Stimulated activated CD4-positive, alpha-beta T cell treated with anti-CD3 and anti-CD28 coated beads, Interleukin-4, amount 100 ng/mL, for 48 hours (primary cell): Measurements from ENCODE around the gene RTN4.
"Not testable (repeated sequence)": the region's sequence is repeated elsewhere in the genome, so short reads cannot be mapped to it uniquely, and the experiment has no call there.

ENCODE experiments used
- DNase-seq, 2 donors: peaks; one replicate each; pipeline ENCODE4 v3.0.0-alpha.2; 2020; ENCODE audit warnings: low read depth in 2 of 2

RTN4 gene, protein sequence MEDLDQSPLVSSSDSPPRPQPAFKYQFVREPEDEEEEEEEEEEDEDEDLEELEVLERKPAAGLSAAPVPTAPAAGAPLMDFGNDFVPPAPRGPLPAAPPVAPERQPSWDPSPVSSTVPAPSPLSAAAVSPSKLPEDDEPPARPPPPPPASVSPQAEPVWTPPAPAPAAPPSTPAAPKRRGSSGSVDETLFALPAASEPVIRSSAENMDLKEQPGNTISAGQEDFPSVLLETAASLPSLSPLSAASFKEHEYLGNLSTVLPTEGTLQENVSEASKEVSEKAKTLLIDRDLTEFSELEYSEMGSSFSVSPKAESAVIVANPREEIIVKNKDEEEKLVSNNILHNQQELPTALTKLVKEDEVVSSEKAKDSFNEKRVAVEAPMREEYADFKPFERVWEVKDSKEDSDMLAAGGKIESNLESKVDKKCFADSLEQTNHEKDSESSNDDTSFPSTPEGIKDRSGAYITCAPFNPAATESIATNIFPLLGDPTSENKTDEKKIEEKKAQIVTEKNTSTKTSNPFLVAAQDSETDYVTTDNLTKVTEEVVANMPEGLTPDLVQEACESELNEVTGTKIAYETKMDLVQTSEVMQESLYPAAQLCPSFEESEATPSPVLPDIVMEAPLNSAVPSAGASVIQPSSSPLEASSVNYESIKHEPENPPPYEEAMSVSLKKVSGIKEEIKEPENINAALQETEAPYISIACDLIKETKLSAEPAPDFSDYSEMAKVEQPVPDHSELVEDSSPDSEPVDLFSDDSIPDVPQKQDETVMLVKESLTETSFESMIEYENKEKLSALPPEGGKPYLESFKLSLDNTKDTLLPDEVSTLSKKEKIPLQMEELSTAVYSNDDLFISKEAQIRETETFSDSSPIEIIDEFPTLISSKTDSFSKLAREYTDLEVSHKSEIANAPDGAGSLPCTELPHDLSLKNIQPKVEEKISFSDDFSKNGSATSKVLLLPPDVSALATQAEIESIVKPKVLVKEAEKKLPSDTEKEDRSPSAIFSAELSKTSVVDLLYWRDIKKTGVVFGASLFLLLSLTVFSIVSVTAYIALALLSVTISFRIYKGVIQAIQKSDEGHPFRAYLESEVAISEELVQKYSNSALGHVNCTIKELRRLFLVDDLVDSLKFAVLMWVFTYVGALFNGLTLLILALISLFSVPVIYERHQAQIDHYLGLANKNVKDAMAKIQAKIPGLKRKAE

DNA sequence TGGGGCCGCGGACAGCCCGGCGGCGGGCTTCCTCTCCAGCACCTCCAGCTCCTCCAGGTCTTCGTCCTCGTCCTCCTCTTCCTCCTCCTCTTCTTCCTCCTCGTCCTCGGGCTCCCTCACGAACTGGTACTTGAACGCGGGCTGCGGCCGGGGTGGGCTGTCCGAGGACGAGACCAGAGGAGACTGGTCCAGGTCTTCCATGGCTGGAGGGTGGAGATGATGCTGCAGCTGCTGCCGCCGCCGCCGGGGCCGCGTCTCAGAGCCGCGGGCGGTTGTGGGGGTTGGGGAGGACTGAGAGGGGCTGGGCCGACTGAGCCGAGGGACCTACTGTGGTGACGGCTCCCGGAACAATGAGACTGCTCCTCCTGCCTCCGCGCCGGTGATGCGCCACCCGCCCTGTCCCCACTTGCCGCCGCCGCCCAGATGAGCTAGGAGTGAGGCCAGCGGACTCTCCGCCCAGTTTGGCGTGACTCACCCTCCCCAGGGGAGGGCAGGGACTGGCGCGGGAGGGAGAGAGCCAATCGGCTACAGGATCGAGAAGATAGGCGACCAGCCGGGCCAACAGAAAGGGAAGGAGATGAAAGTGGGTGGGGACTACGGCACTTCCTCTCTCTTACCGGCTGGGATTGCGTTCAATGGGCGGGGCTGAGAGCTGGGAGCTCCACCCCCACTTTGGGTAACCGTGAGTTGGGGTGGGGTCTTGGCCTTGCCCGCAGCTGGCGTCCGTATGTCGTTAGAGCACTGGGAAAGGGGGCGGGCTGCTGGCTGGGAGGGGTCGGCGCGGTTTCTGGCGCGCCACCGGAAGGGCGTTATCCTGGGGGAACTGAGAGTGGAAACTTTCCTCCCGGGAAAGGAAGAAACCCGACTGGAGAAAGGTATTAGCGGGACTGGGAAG is at the start of gene RTN4:
Gene RTN4, minus strand, starts transcription at position 352 of the 895 bp plus-strand sequence. Its CDS starts 151 bp downstream, at position 201.
- peak; percentile 96 to 99 for DNase-seq

DNA sequence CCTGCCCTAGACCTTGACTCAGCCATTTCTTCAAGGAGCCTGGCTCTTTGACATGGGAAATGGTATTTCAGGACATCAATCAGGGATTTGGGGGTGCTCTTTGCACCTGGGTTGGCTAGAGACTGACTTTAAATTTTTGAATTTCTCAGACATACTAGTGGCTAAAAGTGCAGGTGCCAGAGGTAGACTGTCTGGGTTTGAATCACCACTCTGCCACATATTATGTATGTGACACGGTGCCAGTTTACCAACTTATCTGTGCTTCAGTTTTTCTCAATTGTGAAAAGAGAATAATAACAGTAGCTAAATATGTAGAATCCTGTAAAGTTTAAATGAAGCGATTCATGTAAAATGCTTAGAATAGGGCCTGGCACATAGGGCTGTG is 49.2 kb upstream of the RTN4 start:
- DNase-seq = no peak

DNA sequence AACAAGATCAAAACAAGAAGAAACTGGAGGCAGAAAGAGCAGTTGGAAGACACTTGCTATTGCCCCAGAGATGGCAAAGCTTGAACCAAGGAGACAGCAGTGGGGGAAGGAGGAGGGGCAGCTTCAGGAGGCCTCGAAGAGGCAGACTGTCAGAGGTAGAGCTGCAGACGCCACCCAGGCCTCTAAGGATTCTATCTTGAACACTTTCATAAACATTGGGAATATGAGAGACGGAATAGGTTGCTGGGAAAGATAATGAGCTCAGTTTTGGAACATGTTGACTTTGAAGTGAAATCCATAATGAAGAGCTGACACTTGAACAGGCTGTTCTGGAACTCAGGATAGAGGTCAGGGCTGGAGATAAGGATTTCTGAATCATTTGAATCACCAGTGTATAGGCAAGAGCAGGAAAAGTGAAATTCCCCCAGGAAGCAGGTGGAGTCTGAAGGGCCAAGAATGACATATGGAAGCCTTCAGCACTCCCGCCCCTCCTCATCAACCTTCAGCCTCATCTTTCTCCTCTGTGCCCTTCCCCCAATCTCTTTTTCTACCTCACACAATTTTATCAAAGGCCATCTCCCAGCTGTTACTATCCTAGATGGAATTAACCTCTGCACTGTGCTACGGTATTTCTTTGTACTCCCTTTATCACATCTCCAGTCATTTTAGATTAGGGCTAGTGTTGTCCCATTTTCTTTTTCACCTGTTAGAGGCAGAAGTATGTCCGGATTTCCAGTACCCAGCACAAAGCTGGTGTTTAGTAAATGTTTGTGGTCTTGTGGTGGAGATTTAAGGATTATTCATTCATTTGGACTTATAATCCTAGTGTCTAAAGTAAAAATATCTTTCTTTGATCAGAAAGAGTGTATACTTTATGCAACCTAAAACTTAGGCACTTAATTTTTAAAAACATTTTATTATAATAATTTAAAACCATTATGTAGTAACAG is 47.5 kb upstream of the RTN4 start:
- no peak for DNase-seq

DNA sequence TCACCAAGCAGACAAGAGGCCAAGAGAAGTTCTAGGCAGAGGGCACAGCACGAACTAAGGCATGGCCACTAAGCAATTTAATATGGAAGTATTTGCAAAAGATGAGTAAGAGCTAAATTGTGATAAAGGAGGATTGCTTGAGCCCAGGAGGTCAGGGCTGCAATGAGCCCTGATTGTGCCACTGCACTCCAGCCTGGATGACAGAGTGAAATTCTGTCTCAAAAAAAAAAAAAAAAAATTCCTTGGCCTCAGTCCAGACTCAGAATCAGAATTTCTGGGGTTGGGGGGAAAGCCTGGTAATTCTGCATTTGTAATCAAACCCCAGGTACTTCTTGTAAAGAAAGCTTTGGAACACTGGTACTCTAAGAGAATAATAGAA is 46.8 kb upstream of the RTN4 start:
- no peak for DNase-seq

DNA sequence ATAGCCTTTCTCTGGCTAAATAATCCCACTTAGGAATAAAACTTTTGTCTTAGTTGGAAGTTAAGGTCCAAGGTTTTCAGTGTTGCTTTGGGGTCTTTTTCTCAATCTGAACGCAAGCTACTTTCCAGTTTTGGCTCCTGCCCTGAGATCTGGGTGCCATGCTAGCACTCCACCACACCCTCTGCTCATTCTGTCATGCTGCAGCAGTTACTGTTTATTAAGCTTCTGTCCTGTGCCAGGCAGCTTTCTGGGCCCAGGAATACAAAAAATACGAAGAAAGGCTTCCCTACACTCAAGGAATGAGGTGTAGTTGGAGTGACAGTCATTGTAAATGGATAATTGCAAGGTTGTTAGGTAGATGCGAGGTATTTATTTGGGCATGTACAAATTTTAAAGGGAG is 46.3 kb upstream of the RTN4 start:
- DNase-seq = no peak

DNA sequence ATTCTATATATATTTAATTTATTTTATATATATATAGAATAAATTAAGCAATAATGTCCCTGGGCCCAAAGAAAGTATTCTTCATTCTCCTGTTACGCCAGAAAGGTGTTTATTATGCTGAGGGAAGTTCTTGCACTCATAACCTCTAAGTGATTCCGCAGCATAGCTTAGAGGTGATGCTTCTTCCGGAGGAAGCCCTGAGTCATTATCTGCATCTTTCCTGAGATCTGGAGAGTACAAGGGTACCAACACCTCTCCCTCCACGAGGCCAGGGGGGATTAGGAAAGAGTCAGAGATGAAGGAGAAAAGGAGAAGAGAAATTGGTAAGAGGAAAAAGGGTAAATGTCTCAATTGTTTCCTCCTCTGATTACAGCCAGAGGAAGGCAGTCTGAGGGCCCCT is 43.1 kb upstream of the RTN4 start:
- DNase-seq = no peak

DNA sequence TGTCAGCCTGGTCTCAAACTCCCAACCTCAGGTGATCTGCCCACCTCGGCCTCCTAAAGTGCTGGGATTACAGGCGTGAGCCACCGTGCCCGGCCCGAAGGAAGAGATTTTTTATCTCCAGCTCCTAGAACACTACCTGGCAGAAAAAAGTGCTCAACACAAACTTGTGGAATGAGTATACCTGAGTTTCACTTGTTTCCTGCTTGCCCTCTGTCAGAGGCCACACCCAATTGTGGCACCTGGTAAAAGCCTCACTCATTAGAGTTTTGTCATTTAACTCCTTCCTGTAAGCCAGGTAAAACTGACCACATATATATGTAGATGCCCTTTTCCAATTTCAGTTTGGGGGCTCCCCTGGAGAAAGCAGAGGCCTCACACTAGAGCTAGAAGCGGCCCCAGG is 42.2 kb upstream of the RTN4 start:
- DNase-seq = no peak

DNA sequence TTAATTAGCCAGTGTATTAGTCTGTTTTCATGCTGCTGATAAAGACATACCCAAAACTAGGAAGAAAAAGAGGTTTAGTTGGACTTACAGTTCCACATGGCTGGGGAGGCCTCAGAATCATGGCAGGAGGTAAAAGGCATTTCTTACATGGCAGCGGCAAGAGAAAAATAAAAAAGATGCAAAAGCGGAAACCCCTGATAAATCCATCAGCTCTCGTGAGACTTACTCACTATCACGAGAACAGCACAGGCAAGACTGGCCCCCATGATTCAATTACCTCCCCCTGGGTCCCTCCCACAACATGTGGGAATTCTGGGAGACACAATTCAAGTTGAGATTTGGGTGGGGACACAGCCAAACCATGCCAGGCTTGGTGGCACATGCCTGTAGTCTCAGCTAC is 41.4 kb upstream of the RTN4 start:
- DNase-seq = not testable (repeated sequence)

DNA sequence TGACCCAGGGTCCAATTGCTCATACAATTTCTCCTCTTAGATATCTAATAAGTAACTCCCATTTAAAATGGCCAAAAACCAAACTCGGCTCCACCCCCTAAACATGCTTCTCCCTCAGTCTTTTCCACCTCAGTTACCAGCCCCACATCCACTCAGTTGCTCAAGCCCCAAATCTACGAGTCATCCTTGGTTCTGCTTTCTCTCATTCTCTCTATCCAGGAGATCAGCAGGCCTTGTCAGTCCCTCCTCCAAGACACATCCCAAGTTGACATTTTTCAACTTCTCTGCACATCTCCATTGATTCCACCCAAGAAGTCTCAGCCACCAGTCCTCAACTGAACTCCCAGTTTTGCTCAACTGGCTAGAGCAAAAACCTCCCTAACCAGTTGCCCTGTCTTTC is 40.5 kb upstream of the RTN4 start:
- no peak for DNase-seq

DNA sequence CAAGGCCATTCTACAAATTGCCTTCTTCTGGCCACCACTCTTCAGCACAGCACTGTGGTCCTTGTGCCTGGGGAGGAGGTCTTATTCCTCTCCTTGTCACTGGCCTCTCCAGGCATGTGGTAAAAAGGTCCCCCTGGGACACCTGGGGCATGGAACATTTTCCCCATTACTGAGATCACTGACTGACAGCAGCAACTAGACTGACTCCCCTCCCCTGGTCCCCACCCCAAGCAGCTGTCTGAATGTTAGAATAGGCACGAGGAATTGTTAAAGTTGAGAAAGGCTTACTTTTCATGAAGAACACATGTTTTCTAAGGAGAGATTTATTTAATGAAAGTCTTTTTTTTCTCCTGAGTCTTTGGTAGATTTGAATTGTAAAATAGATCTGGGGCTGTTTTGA is 39.5 kb upstream of the RTN4 start:
- no peak for DNase-seq

DNA sequence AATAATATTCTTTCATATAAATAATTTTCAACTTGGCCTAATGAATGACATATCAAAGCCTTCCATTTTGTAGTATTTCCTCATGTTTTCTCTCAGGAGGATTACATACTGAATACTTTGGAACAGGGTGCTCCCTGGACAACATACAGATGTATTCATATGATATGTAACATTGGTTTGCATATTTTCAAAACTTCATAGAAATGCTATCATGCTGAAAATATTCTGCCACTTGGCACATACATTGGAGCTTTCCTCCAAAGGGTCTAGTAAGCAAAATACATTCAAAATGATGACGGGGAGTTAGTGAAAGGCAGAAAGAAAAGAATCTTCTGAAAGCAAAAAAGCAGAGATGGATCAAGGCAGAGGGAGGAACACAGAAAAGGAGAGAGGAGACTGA is 38.1 kb upstream of the RTN4 start:
- no peak for DNase-seq

DNA sequence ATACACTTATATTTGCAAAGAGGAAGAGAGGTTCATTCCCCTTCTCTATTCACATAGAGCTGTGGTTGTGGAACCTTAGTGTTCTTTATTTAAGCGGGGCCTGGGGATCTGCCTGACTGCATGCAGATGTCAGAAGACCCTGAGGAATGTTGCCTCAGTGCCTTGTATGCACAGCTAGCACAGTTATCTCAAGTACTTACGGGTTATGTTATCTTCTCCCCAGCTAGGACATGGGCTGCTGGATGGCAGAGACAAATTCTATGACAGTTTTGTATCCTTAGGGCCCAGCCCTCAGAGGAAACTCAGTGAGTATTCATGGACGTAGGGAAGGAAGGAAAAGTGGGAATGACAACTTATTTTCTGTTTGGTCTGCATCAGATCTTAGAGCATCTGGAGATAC is 37.7 kb upstream of the RTN4 start:
- no peak for DNase-seq

DNA sequence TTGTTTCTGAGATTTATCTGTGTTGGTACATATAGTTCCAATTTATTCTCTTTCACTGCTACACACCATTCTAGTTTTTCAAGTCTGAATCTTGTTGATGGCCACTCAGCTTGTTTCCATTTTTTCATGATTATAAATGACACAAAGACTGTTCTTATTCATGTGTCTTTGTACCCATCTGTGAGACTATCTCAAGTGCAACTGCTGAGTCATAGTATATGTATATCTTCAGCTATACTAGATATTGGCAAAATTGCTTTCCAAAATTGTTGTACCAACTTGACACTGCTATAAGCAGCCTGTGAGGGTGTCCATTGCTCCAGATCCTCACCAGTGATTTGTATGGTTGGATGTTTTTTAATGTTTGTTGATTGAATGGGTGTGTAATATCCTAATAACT is 37.2 kb upstream of the RTN4 start:
- DNase-seq = no peak

DNA sequence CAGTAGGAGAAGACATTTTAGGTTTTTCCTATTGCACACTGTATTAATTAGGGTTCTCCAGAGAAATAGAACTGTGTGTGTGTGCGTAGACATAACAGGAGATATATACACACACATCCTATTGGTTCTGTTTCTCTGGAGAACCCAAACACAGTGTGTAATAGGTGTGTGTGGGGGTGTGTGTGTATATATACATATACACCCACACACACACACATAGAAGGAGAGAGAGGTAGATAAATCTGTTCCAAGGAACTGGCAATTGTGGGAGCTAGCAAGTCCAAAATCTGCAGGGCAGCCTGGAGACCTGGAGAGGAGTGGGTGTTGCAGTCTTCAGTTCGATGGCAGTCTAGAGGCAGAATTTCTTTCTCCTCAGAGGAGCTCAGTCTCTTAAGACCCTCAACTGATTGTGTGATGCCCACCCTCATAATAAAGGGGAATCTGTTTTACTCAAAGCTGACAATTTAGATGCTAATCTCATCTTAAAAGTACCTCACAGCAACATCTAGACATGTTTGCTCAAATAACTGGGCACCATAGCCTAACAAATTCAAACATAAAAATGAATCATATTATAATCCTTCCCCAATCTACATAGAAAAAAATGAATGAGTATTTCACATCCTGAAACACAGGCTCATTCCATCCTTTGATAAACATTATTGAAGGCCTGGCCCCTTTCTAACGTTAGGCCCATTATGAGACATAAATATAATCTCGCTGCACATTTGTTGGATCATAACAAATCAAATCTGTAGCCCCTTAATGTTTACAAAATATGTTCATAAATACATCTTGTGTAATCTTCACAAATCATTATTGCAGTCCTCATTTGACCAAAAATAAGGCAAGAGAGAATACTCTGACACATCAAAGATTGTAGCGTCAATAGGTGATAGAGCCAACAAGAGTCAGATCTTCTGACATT is 35.1 kb upstream of the RTN4 start:
- DNase-seq = no peak

DNA sequence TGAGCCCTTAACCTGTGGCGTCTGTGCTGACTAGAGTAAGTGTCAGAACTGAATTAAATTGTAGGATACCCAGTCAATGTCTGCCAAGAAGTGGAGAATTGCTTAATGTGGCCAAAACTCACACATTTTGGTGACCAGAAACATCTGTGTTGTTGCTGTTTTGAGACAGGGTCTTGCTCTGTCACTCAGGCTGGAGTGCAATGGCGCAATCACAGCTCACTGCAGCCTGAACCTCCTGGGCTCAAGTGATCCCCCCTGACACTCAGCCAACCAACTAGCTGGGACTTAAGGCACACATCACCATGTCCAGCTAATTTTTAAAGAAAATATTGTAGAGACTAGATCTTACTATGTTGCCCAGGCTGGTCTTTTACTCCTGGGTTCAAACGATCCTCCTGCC is 34.4 kb upstream of the RTN4 start:
- no peak for DNase-seq

DNA sequence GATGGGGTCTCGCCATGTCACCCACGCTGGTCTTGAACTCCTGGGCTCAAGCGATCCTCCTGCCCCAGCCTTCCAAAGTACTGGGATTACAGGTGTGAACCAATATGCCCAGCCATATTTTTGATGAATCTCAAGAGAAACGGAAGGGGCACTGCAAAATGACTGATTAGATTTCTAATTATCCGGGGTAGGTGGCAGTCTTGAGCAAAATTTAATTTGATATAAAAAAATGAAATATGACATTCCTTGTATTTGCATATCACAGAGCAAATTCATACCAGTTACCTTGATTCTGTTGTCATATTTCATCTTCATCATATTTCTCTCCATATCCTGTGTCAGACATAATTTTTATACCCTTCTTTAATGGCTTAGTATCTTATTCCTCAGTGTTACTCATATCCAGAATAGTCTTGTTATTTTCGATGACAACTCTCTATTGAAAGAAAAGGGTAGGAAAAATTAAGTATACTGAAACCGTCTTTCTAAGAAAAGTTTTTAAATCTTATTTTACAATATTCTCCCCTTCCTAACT is 30.0 kb upstream of the RTN4 start:
- DNase-seq = no peak

DNA sequence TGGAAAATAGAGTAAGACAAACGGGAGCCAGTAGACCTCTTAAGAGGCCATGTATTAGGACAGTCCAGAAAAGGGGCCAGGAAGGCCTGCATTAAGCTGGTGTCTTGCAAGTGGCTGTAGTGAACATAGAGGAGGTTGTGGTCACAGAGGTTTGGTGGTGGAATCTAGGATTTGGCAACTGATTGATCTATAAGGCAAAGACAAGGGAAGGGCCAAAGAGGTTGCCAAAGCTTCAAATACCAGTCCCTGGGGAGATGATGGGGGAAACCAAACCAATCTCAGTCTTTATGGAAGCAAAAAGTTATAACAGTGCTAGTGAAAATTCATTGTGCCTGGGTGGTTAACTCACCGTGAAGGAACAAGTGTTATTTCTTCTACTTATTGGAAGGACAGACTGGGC is 28.7 kb upstream of the RTN4 start:
- DNase-seq = no peak

DNA sequence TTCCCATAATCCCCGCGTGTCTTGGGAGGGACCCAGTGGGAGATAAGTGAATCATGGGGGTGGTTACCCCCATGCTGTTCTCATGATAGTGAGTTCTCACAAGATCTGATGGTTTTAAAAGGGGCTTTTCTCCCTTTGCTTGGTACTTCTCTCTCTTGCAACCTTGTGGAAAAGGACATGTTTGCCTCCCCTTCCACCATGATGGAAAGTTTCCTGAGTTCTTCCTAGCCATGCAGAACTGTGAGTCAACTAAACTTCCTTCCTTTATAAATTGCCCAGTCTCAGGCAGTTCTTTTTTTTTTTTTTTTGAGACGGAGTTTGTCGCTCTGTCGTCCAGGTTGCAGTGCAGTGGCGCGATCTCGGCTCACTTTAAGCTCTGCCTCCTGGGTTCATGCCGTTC is 26.5 kb upstream of the RTN4 start:
- DNase-seq = no peak

DNA sequence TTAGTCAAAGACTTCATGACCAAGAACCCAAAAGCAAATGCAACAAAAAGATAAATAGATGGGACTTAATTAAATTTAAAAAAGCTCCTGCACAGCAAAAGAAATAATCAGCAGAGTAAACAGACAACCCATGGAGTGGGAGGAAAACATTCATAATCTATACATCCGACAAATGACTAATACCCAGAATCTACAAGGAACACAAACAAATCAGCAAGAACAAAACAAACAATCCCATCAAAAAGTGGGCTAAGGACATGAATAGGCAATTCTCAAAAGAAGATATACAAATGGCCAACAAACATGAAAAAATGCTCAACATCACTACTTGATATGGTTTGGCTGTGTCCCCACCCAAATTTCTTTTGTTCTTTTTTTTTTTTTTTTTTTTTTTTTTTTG is 25.8 kb upstream of the RTN4 start:
- DNase-seq = not testable (repeated sequence)
